Liver (tissue), 9 donors: ENCODE results near the gene CREB5. TPM values are rescaled to one million over a fixed set of nuclear protein-coding genes. Genes with fewer than 3 reads are reported as not detected.

Source experiments
- DNase-seq: peaks from one replicate; pipeline ENCODE4 v3.0.0-alpha.2; 2017; ENCODE audit warnings: low spot score
- H3K27ac ChIP-seq, 2 donors: one replicate each; pipeline ENCODE4 v1.7.0; 2013; ENCODE audit warnings: inconsistent platforms in 2 of 2, low read length in 2 of 2, control low read depth in 1 of 2, low read depth in 1 of 2, mild to moderate bottlenecking in 1 of 2
- H3K27me3 ChIP-seq, 4 donors: one replicate each; pipeline versions ENCODE4 v1.6.1 to v1.7.0; 2013; ENCODE audit warnings: low read length in 3 of 4, inconsistent platforms in 1 of 4, mild to moderate bottlenecking in 1 of 4, moderate library complexity in 1 of 4; ENCODE audit not compliant: control insufficient read depth in 4 of 4, insufficient read depth in 4 of 4
- H3K36me3 ChIP-seq, 4 donors: one replicate each; pipeline versions ENCODE4 v1.6.1 to v1.7.0; 2013; ENCODE audit warnings: low read length in 3 of 4, mild to moderate bottlenecking in 3 of 4, low read depth in 1 of 4, moderate library complexity in 1 of 4; ENCODE audit not compliant: control insufficient read depth in 4 of 4, insufficient read depth in 3 of 4
- H3K4me1 ChIP-seq, 4 donors: one replicate each; pipeline versions ENCODE4 v1.6.1 to v1.7.0; 2013; ENCODE audit warnings: low read length in 3 of 4, mild to moderate bottlenecking in 3 of 4, moderate library complexity in 1 of 4; ENCODE audit not compliant: control insufficient read depth in 4 of 4, insufficient read depth in 4 of 4
- H3K4me3 ChIP-seq, 3 donors: one replicate each; pipeline versions ENCODE4 v1.6.1 to v1.7.0; 2013; ENCODE audit warnings: low read length in 3 of 3, control low read depth in 1 of 3, low read depth in 1 of 3, mild to moderate bottlenecking in 1 of 3
- H3K9ac ChIP-seq, 2 donors: one replicate each; pipeline ENCODE4 v1.7.0; 2013; ENCODE audit warnings: low read length in 2 of 2, mild to moderate bottlenecking in 2 of 2, moderate library complexity in 2 of 2, control low read depth in 1 of 2, low read depth in 1 of 2
- H3K9me3 ChIP-seq, 4 donors: one replicate each; pipeline versions ENCODE4 v1.6.1 to v1.7.0; 2013; ENCODE audit warnings: low read length in 3 of 4; ENCODE audit not compliant: control insufficient read depth in 4 of 4
- EGR1 ChIP-seq, 2 donors: IDR thresholded peaks; 2 replicates each; pipeline ENCODE4 v1.6.1; 2016 to 2018; ENCODE audit warnings: antibody characterized with exemption in 2 of 2, low read depth in 2 of 2
- FOXA1 ChIP-seq: IDR thresholded peaks from 2 replicates; pipeline ENCODE4 v1.6.1; 2016; ENCODE audit warnings: antibody characterized with exemption
- FOXA2 ChIP-seq: IDR thresholded peaks from 2 replicates; pipeline ENCODE4 v1.6.1; 2016; ENCODE audit warnings: antibody characterized with exemption
- HNF4A ChIP-seq, 2 donors: conservative IDR thresholded peaks; 2 replicates each; pipeline ENCODE4 v1.6.1; 2016; ENCODE audit warnings: antibody characterized with exemption in 2 of 2, mild to moderate bottlenecking in 2 of 2
- JUND ChIP-seq, 2 donors: IDR thresholded peaks; 2 replicates each; pipeline ENCODE4 v1.6.1; 2016; ENCODE audit warnings: antibody characterized with exemption in 2 of 2
- NR2F2 ChIP-seq: IDR thresholded peaks from 2 replicates; pipeline ENCODE4 v1.6.1; 2016; ENCODE audit warnings: antibody characterized with exemption
- RAD21 ChIP-seq, 2 donors: IDR thresholded peaks; 2 replicates each; pipeline ENCODE4 v1.6.1; 2016; ENCODE audit warnings: antibody characterized with exemption in 2 of 2, mild to moderate bottlenecking in 2 of 2
- RXRA ChIP-seq, 2 donors: IDR thresholded peaks; 2 replicates each; pipeline ENCODE4 v1.6.1; 2017 to 2018; ENCODE audit warnings: antibody characterized with exemption in 2 of 2, mild to moderate bottlenecking in 1 of 2
- SP1 ChIP-seq: IDR thresholded peaks from 2 replicates; pipeline ENCODE4 v1.6.1; 2018; ENCODE audit warnings: antibody characterized with exemption, mild to moderate bottlenecking
- TAF1 ChIP-seq: conservative IDR thresholded peaks from 2 replicates; pipeline ENCODE4 v1.6.1; 2016; ENCODE audit warnings: antibody characterized with exemption, mild to moderate bottlenecking
- YY1 ChIP-seq: IDR thresholded peaks from 2 replicates; pipeline ENCODE4 v1.6.1; 2016; ENCODE audit warnings: antibody characterized with exemption, mild to moderate bottlenecking
- WGBS: extraction: QIAGEN DNeasy Blood & Tissue Kit; methylation state at CpG from one replicate; pipeline ENCODE4 v1.1.7; 2013; 5-methylcytosine and 5-hydroxymethylcytosine counted together
- polyA plus RNA-seq, 2 donors: library from polyadenylated mRNA; stranded (reverse) in 1 of 2; unstranded in 1 of 2; fragments of 200-250 nt in 1 of 2; fragments of >200 nt in 1 of 2; fragmentation: Nextera tagmentation in 1 of 2; extraction: Ambion mirVana in 1 of 2; gene quantifications; one replicate each; pipeline versions ENCODE4 v1.2.1 to v1.2.3, GENCODE V29; 2013 to 2015
- total RNA-seq, 2 donors: library from RNA; depleted of rRNA; stranded (reverse); fragments of >200 nt; gene quantifications; one replicate each; pipeline ENCODE4 v1.2.3, GENCODE V29; 2014
- TF ChIP-seq, protein P1 (sequence below): IDR thresholded peaks from 2 replicates; pipeline ENCODE4 v1.6.1; 2016; ENCODE audit warnings: antibody characterized with exemption, mild to moderate bottlenecking
- TF ChIP-seq, protein P2 (sequence below): IDR thresholded peaks from 2 replicates; pipeline ENCODE4 v1.6.1; 2016; ENCODE audit warnings: antibody characterized with exemption
- TF ChIP-seq, protein P3 (sequence below): IDR thresholded peaks from 2 replicates; pipeline ENCODE4 v1.6.1; 2016; ENCODE audit warnings: antibody characterized with exemption
- donor health status: healthy.
- donor health status: healthy.
- donor health status: healthy.
- donor health status: healthy.
- donor health status: healthy.

Gene CREB5
- total and polyA plus RNA-seq, 4 donors: 0.25 to 0.92 (median 0.67) TPM

DNA sequence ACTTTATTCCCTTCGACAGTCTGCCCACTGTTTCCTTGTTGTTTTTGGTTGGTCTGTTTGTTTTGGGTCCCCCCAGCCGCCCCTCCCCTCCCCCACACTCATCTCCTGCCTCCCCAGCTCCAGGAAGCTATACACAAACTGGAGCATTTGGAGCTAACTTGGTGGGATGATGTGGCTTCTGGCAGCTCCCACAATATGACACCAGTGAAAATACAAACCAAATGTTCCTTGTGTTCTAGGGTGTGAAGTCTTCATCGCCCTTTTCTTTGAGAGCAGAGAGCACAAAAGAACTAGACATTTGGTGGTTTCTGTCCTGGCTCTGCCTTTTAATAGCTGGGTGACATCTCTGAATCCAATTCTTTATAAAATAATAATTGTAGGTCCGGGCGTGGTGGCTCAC lies 33.8 kb downstream of the CREB5 start:
- Histone ChIP-seq H3K9me3 (no peaks in the 10 kb centered on the region), H3K4me1 (no peaks in the 10 kb centered on the region), H3K27ac (no peak overlapping the region), H3K27me3 (peaks cover 0 to 3% (median 0%) of the 10 kb centered on the region in 4 donors), H3K9ac (no peak overlapping the region), H3K4me3 (no peak overlapping the region), H3K36me3 (no peaks in the 10 kb centered on the region)
- TF ChIP-seq RXRA (IDR thresholded peaks at IDR 0.05) (no peak), FOXA2 (no peak), HNF4A (conservative IDR thresholded peaks at IDR 0.05) (no peak), RAD21 (IDR thresholded peaks at IDR 0.05) (no peak)
- TF ChIP-seq, protein P1, sequence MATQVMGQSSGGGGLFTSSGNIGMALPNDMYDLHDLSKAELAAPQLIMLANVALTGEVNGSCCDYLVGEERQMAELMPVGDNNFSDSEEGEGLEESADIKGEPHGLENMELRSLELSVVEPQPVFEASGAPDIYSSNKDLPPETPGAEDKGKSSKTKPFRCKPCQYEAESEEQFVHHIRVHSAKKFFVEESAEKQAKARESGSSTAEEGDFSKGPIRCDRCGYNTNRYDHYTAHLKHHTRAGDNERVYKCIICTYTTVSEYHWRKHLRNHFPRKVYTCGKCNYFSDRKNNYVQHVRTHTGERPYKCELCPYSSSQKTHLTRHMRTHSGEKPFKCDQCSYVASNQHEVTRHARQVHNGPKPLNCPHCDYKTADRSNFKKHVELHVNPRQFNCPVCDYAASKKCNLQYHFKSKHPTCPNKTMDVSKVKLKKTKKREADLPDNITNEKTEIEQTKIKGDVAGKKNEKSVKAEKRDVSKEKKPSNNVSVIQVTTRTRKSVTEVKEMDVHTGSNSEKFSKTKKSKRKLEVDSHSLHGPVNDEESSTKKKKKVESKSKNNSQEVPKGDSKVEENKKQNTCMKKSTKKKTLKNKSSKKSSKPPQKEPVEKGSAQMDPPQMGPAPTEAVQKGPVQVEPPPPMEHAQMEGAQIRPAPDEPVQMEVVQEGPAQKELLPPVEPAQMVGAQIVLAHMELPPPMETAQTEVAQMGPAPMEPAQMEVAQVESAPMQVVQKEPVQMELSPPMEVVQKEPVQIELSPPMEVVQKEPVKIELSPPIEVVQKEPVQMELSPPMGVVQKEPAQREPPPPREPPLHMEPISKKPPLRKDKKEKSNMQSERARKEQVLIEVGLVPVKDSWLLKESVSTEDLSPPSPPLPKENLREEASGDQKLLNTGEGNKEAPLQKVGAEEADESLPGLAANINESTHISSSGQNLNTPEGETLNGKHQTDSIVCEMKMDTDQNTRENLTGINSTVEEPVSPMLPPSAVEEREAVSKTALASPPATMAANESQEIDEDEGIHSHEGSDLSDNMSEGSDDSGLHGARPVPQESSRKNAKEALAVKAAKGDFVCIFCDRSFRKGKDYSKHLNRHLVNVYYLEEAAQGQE: no peak
- DNase-seq: no peak
- WGBS: 80% methylated on average over 5 of the region's 5 CpGs

DNA sequence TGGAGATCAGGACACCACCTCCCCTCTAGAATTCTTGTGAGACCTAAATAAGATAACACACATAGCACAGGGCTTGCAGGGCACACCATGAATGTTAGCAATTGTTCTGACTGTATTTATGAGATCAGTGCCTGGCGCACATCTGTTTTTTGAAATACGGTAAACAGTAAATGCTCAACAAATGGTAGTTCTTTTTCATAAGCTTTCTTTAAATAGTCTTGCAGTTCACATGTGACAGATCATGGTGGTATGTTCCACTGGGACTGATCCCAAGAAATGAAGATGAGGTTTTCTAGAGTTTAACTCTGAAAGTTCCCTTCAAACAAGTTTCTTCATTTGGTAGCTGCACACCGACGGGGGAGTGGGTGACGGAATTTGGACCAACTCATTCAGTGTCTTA lies 34.8 kb downstream of the CREB5 start:
- Histone ChIP-seq H3K36me3 (no peaks in the 10 kb centered on the region), H3K27me3 (peaks cover 0 to 3% (median 0%) of the 10 kb centered on the region in 4 donors), H3K9ac (no peak overlapping the region), H3K4me3 (no peak overlapping the region), H3K4me1 (no peaks in the 10 kb centered on the region), H3K27ac (no peak overlapping the region), H3K9me3 (no peaks in the 10 kb centered on the region)
- TF ChIP-seq RXRA (IDR thresholded peaks at IDR 0.05) (no peak), FOXA1 (no peak), NR2F2 (no peak), TAF1 (no peak), YY1 (no peak), HNF4A (conservative IDR thresholded peaks at IDR 0.05) (no peak), RAD21 (IDR thresholded peaks at IDR 0.05) (no peak), JUND (IDR thresholded peaks at IDR 0.05) (no peak), SP1 (no peak), FOXA2 (no peak), EGR1 (IDR thresholded peaks at IDR 0.05; ENCODE audit: low read depth in 2 of 2) (no peak)
- 96% methylated on average over 5 of the region's 5 CpGs for WGBS
- DNase-seq: no peak

DNA sequence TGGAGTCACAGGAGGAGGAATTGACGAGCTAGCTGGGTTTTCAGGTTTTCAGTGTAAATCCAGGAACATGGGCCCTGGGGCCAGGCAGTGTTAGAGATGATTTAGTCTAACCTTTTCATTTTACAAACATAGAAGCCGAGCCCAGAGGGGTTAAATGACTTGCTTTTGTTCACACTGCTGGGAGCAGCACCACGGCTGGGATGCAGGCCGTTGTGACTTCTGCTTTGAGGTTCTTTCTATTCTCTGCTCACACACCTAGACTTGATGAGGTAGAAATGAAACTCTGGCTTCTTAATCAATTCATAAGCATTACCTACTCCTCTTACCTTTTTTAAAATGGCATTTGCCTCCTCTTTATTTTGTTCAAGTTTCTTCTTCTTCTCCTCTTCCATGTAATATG lies 36.4 kb downstream of the CREB5 start:
- Histone ChIP-seq H3K27me3 (peaks cover 0 to 3% (median 0%) of the 10 kb centered on the region in 4 donors), H3K9ac (no peak overlapping the region), H3K4me3 (no peak overlapping the region), H3K9me3 (no peaks in the 10 kb centered on the region), H3K36me3 (no peaks in the 10 kb centered on the region), H3K27ac (no peak overlapping the region), H3K4me1 (no peaks in the 10 kb centered on the region)
- no peak for DNase-seq
- TF ChIP-seq, protein P2, sequence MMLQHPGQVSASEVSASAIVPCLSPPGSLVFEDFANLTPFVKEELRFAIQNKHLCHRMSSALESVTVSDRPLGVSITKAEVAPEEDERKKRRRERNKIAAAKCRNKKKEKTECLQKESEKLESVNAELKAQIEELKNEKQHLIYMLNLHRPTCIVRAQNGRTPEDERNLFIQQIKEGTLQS: no peak
- TF ChIP-seq RXRA (IDR thresholded peaks at IDR 0.05) (no peak), FOXA1 (no peak), YY1 (no peak)
- TF ChIP-seq, protein P3, sequence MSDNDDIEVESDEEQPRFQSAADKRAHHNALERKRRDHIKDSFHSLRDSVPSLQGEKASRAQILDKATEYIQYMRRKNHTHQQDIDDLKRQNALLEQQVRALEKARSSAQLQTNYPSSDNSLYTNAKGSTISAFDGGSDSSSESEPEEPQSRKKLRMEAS: no peak
- TF ChIP-seq, protein P1: no peak
- WGBS: 77% methylated on average over 4 of the region's 4 CpGs
